Iris pigment epithelial cell (primary cell): ENCODE measurements around the gene LRRC8D.

Experiments used
- DNase-seq: peaks from one replicate; pipeline ENCODE4 v3.0.0-alpha.2; 2011; ENCODE audit warnings: low read depth

LRRC8D gene

GRCh38 chr1:89834083-89834704 is 13.4 kb downstream of the LRRC8D start:
- DNase-seq: peak; percentile 67

- DNase-seq: no peak
Measured at GRCh38 chr1:89836252-89837035, 15.6 kb downstream of the LRRC8D start.

GRCh38 chr1:89837036-89837481 is 16.2 kb downstream of the LRRC8D start:
- no peak for DNase-seq

GRCh38 chr1:89837510-89837909 is 16.7 kb downstream of the LRRC8D start:
- DNase-seq: no peak

- DNase-seq: no peak
Measured at GRCh38 chr1:89839516-89839915, 18.7 kb downstream of the LRRC8D start.

GRCh38 chr1:89841507-89841906 is 20.7 kb downstream of the LRRC8D start:
- DNase-seq: no peak

DNA sequence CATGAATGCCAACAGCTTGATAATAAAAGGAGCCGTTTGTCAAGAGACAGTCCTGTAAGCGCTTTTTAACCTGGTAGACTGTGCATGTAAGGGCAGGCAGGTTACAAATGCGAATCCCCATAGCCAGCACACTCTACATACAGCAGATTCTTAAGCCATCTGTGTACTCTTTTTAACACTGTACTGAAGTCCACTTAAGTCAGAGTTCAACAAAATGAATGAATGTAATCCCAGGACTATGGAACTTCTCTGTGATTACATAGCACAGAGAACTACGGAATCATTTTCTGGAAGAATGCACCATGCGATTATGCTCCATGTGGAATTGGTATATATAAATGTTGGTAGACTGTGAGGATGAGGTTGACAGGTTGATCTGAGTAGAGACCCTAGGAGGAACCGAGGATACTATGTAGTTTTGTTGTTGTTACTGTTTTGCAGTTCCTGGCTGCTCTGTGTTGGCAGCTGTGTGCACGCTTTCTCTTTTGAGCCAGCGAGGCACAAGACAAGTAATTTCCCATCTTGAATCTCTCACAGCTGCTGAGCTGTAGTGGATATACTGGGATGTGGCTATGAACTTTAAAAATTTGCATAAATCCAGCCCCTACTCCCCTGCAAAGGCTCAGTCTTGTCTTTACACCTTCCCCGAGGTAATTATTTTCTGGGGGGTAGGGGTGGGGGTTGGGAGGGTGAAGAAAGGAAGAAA is 21.9 kb downstream of the LRRC8D start:
- DNase-seq: peak; percentile 58

DNA sequence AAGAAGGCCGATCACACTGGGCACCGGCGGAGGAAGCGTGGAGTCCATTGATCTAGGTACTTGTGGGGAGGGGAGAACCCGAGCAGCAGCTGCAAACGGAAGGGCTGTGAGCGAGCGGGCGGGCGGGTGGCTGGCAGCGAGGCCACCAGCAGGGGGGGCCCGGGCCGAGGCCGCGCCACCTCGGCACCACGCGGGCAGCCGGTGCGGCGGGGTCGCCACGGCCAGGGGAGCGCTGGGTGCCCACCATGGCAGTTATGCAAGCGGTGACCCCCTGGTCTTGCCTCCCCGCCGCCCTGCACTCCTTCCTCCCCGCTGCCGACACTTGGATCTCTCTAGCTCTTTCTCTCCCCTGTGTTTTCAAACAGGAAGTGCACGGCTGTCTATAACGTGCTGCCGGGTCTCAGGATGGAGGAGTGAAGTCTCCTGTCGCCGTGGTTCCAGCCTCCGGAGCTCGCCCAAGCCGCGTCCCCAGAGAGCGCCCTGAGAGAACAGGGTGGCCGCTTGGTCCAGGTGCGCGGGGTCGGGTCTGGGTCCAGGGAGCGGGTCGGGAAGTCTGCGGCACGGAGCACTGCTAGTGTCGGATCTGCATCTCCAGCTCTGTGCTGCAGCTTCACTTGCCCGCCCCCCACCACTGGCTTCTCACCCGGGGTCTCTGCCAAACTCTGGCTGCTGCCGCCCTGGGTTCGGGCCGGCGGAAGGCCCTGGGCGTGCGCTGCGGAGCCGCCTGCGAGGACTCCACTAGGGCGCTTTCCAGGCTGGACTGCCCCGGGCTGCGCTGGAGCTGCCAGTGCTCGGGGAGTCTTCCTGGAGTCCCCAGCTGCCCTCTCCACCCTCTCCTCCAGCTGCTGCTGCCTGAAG is 22.7 kb downstream of the LRRC8D start:
- DNase-seq: peak; percentile 75

GRCh38 chr1:89844241-89844807 is 23.5 kb downstream of the LRRC8D start:
- DNase-seq: peak; percentile 70

DNA sequence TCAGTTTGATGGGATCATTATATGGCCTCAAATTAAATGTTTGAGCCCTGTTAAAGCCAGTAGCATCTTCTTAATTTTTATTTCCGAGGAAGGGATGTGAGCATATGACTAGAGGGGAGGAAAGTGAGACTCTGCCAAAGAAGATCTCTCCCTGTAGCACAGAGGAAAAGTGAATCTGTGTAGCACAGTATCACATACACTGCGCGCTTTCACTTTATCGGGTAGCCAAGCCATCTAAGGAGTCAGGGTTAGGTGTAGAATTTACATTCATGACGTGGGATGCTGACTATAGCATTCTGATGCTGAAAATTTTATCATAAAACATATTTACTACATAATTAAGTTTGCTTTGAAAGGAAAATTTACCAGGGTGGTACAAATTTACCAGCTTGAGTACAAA is 24.0 kb downstream of the LRRC8D start:
- DNase-seq: no peak

GRCh38 chr1:89847191-89847729 is 26.4 kb downstream of the LRRC8D start:
- no peak for DNase-seq

DNA sequence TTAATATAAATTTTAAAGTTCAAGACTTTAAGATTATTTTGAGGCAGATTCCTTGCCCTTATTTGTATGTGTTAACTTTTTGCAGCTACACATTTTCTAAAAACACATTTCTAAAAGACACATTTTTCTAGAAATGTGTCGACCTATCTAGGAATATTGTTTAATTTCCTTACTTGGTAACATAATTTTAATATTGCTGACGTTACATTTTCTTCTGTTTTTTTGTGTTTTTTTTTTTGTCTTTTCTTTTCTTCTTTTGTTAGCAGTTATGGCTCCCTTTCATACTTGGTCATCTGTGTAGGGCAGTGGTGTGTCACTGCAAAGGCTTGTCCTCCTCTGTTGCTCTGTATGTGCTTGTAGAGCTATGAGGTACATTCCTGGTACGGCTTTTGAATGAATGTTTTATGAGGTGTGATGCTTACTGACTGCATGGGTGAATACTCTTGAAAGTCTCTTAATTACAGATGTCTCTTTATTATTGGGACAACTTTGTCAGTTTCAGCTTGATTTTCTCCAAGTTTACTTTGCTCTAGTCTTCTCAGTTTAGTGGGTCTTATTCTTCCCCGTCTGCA is 30.1 kb downstream of the LRRC8D start:
- DNase-seq: no peak

DNA sequence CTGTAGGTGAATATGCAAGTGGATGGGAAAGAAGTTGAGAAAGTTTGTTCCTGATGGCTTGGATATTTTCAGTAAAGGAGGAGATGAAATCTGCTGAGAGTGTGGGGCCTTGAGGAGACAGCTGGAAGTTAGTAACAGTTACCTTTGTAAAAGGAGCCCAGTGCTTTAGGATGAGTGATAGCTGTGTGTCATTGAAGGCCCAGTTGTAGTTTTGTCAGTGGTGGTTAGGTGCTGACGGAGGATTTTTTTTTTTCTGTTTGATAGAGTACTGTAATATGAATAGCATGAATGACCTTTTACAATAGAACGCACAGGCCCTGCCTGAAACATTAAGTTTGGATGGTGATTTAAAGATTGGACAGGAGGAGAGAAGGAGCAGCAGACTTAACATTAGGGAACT is 33.3 kb downstream of the LRRC8D start:
- DNase-seq: no peak

GRCh38 chr1:89855413-89856123 is 34.7 kb downstream of the LRRC8D start:
- DNase-seq: peak; percentile 71

- no peak for DNase-seq
Measured at GRCh38 chr1:89863165-89863830, 42.5 kb downstream of the LRRC8D start.

DNA sequence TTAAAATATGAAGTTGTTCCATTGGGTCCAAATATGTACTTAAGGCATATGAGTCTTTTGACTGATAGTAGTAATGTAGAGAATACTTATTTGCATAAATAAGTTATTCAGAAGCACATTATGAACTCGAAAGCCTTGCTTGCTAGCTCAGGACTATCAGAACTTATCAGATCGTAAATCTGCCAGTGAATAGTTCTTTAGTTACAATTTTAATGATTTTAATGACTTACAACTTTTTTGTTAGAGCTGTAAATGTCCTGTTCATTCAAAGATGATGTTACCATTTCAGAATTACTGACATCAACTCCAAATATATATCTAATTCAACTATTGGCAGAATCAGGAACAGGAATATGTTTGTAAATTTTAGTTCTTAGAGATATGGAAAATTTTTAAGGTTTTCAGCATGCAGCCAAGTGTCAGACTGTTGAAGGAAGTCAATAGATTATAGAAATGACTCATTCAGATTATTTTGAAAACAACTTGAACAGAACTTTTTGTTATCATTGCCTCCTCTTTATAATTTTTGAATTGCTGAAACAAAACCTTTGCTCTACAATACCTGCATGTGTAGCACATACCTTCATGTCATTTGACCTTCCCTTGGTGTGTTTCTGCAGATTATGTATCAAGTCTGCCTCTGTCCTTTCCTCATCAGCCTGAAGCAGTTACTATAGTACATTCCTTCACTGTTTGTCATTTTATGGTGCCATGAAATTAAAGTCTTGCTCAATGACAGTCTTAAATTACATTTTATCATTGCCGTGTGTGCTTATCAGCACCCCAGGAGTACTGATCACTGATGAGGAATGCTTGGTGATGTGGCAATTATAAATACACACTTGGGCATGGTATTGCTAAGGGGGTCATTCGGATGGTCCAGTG is 44.9 kb downstream of the LRRC8D start:
- DNase-seq: peak; percentile 85

GRCh38 chr1:89866568-89866967 is 45.7 kb downstream of the LRRC8D start:
- no peak for DNase-seq

DNA sequence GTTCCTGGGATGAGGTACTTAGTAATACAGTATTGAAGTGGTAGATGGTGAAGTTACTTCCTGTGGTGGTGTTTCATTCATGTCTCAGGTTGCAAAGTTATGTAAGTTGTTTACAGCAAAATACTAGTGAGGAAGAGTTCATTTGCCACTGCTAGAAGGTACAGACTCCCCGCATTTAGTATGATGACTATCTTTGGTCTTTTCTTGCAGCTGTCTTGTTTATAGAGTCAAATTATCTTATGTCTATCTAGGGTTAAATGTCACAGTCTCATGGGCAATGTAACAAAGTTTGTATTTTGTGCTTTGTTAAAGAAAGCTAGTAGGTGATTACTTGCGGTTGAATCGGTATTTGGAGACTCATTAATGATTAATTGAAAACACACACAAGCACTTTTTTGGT is 50.2 kb downstream of the LRRC8D start:
- peak; percentile 54 for DNase-seq
